Activated naive CD4-positive, alpha-beta T cell treated with anti-CD3 and anti-CD28 coated beads for 36 hours (primary cell): ENCODE data around the gene ISL2. TPM values are rescaled to one million over a fixed set of nuclear protein-coding genes. Genes with fewer than 3 reads are reported as not detected.
"Not testable (repeated sequence)": the region's sequence is repeated elsewhere in the genome, so short reads cannot be mapped to it uniquely, and the experiment has no call there.

ENCODE experiments used
- CTCF ChIA-PET: fragments of 350-600 bp; sonication (Branson Sonifier 250); formaldehyde crosslinking; loops from one replicate; lab custom pipeline; 2021; ENCODE audit warnings: antibody characterized with exemption; lab: Charles Lee
- DNase-seq: peaks from one replicate; pipeline ENCODE4 v3.0.0-alpha.2; 2020
- H3K27ac Mint-ChIP-seq: one replicate; pipeline ENCODE4 v1.8.0; 2021; ENCODE audit warnings: mild to moderate bottlenecking, mixed read lengths
- H3K27me3 Mint-ChIP-seq: one replicate; pipeline ENCODE4 v1.8.0; 2021; ENCODE audit warnings: low read depth, mixed read lengths
- H3K36me3 Mint-ChIP-seq: one replicate; pipeline ENCODE4 v1.8.0; 2021; ENCODE audit warnings: low read depth, mixed read lengths
- H3K4me1 Mint-ChIP-seq: one replicate; pipeline ENCODE4 v1.8.0; 2021; ENCODE audit warnings: low read depth, mixed read lengths
- H3K4me3 Mint-ChIP-seq: one replicate; pipeline ENCODE4 v1.8.0; 2021; ENCODE audit warnings: mild to moderate bottlenecking, moderate library complexity, mixed read lengths
- H3K9me3 Mint-ChIP-seq: one replicate; pipeline ENCODE4 v1.8.0; 2021; ENCODE audit warnings: mixed read lengths
- intact Hi-C: fragments of 100-400 bp; cut with micrococcal nuclease; formaldehyde crosslinking; loops from one replicate; pipeline ENCODE4 v1.15.1; 2023
- total RNA-seq, 2 experiments: library from RNA; stranded (reverse); gene quantifications; one replicate each; pipeline ENCODE4 v1.2.3, GENCODE V29; 2021

Gene ISL2
- total RNA-seq, 2 experiments from 2014 or later, result not detected

DNA sequence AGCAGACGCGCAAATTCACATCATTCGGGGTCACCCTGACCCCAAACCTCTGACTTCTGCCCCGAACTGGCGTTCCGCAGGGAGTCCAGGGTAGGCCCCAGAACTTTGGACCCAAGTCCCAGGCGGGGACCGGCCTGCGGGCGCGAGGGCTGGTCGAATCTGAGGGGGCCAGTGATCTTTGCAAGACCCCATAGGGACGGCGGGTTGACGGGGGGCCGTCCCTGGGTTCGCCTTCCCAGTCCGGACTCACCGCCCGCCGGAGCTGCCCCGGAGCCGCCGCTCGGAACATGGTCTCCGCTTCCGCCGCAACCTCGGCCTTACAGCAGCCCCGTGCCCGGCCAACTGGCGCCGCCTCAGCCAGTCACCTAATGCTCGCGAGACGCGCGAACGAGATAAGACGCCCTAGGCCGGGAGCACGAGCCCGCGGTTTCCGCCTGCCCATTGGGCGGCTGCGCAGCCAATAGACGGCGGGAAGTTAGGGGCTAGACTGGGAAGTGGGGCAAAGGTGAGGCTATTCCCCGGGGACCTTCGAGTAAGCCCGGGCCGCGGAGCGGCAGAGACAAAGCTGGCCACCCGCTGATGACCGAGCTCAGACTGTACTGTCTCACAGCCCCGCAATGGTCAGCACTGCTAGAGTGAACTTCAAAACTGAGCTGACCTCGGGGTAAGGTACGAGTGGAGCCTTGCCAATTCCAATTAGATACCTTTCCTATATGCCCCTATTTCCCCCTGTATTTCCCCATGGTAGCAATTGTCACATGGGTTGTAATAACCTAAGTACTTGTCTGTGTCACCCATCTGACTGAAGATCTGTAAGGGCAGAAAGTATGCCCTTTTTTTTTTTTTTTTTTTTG is 25.2 kb upstream of the ISL2 start, which contains the start of gene ETFA:
Gene ETFA (minus strand): TSS at position 370 of the 854 bp plus-strand sequence. CDS start 81 bp downstream, at position 289.
- Mint-ChIP-seq H3K36me3 (peaks cover 3% of the 10 kb centered on the region), H3K27me3 (no peaks in the 10 kb centered on the region), H3K27ac (peak within 1 kb of the TSS; percentile 77), H3K4me3 (peak within 1 kb of the TSS; percentile 87), H3K4me1 (peaks cover 29% of the 10 kb centered on the region), H3K9me3 (no peaks in the 10 kb centered on the region)
- intact Hi-C loops, result loop anchor here (1.0 to 2.0 kb wide), 2 partner anchors 18 to 25 kb away; partner anchors contain the start of gene ISL2
- peak; percentile 97 for DNase-seq
- CTCF ChIA-PET, result no interaction called here

GRCh38 chr15:76312540-76313174 is 23.9 kb upstream of the ISL2 start:
- intact Hi-C loops, result no loop called here
- CTCF ChIA-PET, result no interaction called here
- H3K27ac Mint-ChIP-seq, result no peak overlapping the region
- H3K4me3 Mint-ChIP-seq, result peak overlapping the region; percentile 87
- H3K36me3 Mint-ChIP-seq, result peaks cover 1% of the 10 kb centered on the region
- H3K4me1 Mint-ChIP-seq, result peaks cover 26% of the 10 kb centered on the region
- H3K9me3 Mint-ChIP-seq, result no peaks in the 10 kb centered on the region
- no peak for DNase-seq
- H3K27me3 Mint-ChIP-seq, result no peaks in the 10 kb centered on the region

GRCh38 chr15:76313175-76313567 is 23.4 kb upstream of the ISL2 start:
- H3K36me3 Mint-ChIP-seq, DNase-seq, H3K27me3 Mint-ChIP-seq, H3K9me3 Mint-ChIP-seq, H3K27ac Mint-ChIP-seq, H3K4me3 Mint-ChIP-seq, intact Hi-C loops: not testable (repeated sequence)
- peaks cover 24% of the 10 kb centered on the region for H3K4me1 Mint-ChIP-seq
- CTCF ChIA-PET, result interaction anchor here (0.6 kb wide), 1 partner anchor 69 kb away, joined by 3 read pairs; no protein-coding TSS in a partner anchor

DNA sequence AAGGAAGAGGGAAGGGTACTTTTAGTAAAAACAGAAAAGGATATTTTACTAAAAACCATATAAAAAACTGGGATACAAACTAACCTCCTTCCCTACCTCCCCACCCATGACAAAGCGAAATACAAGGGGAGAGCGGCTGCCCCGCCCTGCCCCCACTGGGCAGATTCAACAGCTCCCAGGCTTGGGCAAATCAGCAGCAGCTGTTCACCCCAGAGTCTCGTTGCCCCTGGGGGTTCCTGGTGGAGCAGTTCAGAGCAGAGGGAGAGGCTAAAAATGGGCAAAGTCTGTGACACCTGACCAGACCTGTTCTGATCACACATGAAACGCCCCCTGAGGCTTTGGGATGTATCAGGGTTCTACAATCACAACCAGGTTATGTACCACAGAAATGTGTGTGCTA is 22.8 kb upstream of the ISL2 start:
- intact Hi-C loops, result no loop called here
- CTCF ChIA-PET, result interaction anchor here (0.6 kb wide), 1 partner anchor 68 kb away, joined by 3 read pairs; no protein-coding TSS in a partner anchor

DNA sequence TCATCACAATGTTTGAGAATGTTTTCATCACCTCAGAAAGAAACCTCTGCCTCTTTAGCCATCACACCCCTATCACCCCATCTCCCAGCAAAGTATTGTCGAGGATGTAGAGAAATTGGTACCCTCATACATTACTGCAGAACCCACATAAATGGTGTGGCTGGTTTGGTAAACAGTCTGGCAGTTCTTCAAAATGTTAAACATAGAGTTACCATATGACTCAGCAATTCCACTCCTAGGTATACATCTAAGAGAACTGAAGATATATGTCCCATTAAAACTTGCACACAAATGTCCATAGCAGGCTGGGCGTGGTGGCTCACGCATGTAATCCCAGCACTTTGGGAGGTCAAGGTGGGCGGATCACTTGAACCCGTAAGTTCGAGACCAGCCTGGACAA is 16.6 kb upstream of the ISL2 start:
- Mint-ChIP-seq H3K27me3 (peaks cover 11% of the 10 kb centered on the region), H3K36me3 (no peaks in the 10 kb centered on the region)
- CTCF ChIA-PET, result no interaction called here

More for the DNA sequence above, 22.8 kb upstream of the ISL2 start:
- Mint-ChIP-seq H3K9me3 (no peaks in the 10 kb centered on the region), H3K4me3 (no peak overlapping the region), H3K27me3 (no peaks in the 10 kb centered on the region), H3K27ac (no peak overlapping the region), H3K4me1 (peaks cover 18% of the 10 kb centered on the region), H3K36me3 (peaks cover 1% of the 10 kb centered on the region)
- DNase-seq, result no peak

DNA sequence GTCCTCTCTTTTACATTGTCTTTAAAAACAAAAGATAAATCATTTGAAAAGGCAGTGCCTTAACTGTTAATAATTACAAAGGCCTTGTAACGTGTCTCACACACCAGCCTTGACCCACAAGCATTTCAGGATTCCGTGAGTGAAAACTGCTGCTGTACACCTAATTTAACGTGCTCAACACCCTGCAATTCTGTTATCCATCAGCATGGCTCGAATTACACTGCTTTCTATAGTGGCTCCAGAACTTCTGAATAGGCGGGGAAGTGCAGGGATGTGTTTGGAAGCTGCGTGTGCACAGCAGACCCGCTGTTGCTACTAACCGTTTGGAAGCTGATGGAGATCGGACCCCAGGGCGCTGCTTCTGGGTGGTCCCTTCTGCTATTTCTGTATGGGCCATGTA is 15.4 kb upstream of the ISL2 start:
- CTCF ChIA-PET, result no interaction called here
- Mint-ChIP-seq H3K4me1 (no peaks in the 10 kb centered on the region), H3K9me3 (no peaks in the 10 kb centered on the region), H3K4me3 (no peak overlapping the region), H3K36me3 (no peaks in the 10 kb centered on the region), H3K27ac (no peak overlapping the region), H3K27me3 (peaks cover 17% of the 10 kb centered on the region)
- DNase-seq, result no peak
- intact Hi-C loops, result no loop called here

More for the DNA sequence above, 16.6 kb upstream of the ISL2 start:
- H3K4me1 Mint-ChIP-seq, result no peaks in the 10 kb centered on the region
- intact Hi-C loops, result no loop called here
- no peaks in the 10 kb centered on the region for H3K9me3 Mint-ChIP-seq
- H3K27ac Mint-ChIP-seq, result no peak overlapping the region
- no peak for DNase-seq
- no peak overlapping the region for H3K4me3 Mint-ChIP-seq

DNA sequence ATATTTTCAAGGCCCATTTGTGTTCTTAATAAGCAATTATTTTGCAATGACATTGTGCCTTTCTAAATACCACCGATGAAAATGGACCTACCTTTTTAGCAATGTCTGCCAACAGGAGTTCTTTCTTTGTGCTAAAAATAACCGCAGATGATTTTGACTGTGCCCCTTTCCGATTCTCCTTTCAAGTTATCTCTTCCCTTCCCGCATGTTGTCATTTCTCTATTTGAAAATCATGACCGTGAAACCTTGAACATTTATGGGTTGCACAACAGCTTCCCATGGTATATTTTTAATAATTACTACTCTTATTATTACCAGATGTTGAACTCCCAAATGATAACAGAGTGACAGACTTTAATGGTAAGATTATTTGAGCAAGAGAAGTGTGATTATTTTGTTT is 15.0 kb upstream of the ISL2 start:
- intact Hi-C loops, result no loop called here
- H3K27ac Mint-ChIP-seq, result no peak overlapping the region
- no peaks in the 10 kb centered on the region for H3K36me3 Mint-ChIP-seq
- CTCF ChIA-PET, result no interaction called here
- no peak for DNase-seq
- no peaks in the 10 kb centered on the region for H3K9me3 Mint-ChIP-seq
- H3K4me1 Mint-ChIP-seq, result no peaks in the 10 kb centered on the region
- peaks cover 19% of the 10 kb centered on the region for H3K27me3 Mint-ChIP-seq
- H3K4me3 Mint-ChIP-seq, result no peak overlapping the region

- no peak for DNase-seq
- H3K27me3 Mint-ChIP-seq, result peaks cover 26% of the 10 kb centered on the region
- intact Hi-C loops, result no loop called here
- no peaks in the 10 kb centered on the region for H3K36me3 Mint-ChIP-seq
- H3K9me3 Mint-ChIP-seq, result no peaks in the 10 kb centered on the region
- no peaks in the 10 kb centered on the region for H3K4me1 Mint-ChIP-seq
- H3K4me3 Mint-ChIP-seq, result no peak overlapping the region
- no peak overlapping the region for H3K27ac Mint-ChIP-seq
- CTCF ChIA-PET, result no interaction called here
Measured at GRCh38 chr15:76324066-76324465, 12.5 kb upstream of the ISL2 start.

- Mint-ChIP-seq H3K9me3 (no peaks in the 10 kb centered on the region), H3K27me3 (peaks cover 32% of the 10 kb centered on the region), H3K27ac (no peak overlapping the region), H3K4me3 (no peak overlapping the region), H3K36me3 (no peaks in the 10 kb centered on the region), H3K4me1 (no peaks in the 10 kb centered on the region)
- CTCF ChIA-PET, result no interaction called here
- intact Hi-C loops, result no loop called here
- no peak for DNase-seq
Measured at GRCh38 chr15:76325704-76326103, 10.9 kb upstream of the ISL2 start.

DNA sequence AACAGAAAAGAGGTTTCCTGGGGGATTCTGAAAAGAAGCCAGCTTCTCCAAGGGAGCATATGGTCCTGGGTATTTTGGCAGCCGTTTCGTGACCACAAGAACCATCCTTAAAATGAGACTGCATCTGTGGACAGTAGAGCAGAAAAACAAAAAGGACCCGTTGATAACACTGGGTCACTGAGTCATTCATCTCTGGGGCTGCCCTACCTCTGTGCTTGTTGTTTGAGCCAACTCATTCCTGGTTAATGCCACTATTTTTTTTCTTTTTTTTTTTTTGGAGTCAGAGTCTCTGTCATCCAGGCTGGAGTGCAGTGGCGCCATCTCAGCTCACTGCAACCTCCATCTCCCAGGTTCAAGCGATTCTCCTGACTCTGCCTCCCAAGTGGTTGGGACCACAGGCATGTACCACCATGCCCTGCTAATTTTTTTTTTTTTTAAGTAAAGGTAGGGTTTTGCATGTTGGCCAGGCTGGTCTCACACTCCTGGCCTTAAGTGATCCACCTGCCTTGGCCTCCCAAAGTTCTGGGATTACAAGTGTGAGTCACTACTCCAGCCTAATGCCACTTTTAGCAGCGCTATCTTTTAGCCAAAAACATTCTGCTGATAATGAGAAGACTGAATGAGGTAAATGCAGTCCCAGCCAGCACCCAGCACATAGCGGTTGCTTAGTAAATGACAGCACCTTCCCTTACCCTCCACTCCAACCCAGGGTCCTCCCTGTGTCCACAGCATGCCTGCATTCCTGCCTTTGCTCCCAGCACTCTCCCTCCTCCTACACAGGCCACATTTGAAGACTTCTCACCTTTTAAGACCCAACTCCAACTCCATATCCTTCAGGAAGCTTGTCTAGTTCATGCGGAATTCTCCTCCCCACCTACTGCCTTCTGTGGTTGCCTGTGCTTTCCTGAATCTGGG is 9.1 kb upstream of the ISL2 start:
- H3K36me3 Mint-ChIP-seq, result no peaks in the 10 kb centered on the region
- DNase-seq, result no peak
- intact Hi-C loops, result no loop called here
- no peaks in the 10 kb centered on the region for H3K4me1 Mint-ChIP-seq
- no peak overlapping the region for H3K27ac Mint-ChIP-seq
- H3K4me3 Mint-ChIP-seq, result no peak overlapping the region
- peaks cover 39% of the 10 kb centered on the region for H3K27me3 Mint-ChIP-seq
- H3K9me3 Mint-ChIP-seq, result no peaks in the 10 kb centered on the region
- CTCF ChIA-PET, result no interaction called here

GRCh38 chr15:76328106-76328696 is 8.4 kb upstream of the ISL2 start:
- Mint-ChIP-seq H3K27ac (no peak overlapping the region), H3K36me3 (no peaks in the 10 kb centered on the region), H3K4me1 (no peaks in the 10 kb centered on the region), H3K9me3 (no peaks in the 10 kb centered on the region), H3K27me3 (peaks cover 40% of the 10 kb centered on the region), H3K4me3 (no peak overlapping the region)
- no peak for DNase-seq
- intact Hi-C loops, result no loop called here
- CTCF ChIA-PET, result no interaction called here

DNA sequence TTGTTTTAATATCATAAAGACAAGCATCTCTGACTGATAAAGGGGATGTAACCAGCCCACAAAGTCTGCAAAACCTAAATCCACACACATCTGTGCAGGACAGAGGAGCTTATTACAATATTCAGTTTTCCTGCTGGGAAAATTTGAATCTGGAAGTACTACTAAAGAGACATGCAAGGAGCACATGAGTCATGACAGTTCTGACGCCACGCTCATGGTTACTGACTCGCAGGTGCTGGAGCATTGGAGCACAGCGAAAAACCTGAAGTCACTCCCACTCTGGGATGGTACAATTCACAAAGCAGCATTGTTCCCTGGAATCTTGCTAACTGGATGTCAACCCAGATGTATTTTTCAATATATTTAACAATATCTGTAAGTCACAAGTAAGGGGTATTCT is 7.6 kb upstream of the ISL2 start:
- intact Hi-C loops, result no loop called here
- Mint-ChIP-seq H3K4me1 (no peaks in the 10 kb centered on the region), H3K27ac (no peak overlapping the region), H3K4me3 (no peak overlapping the region), H3K36me3 (no peaks in the 10 kb centered on the region), H3K27me3 (peaks cover 46% of the 10 kb centered on the region), H3K9me3 (no peaks in the 10 kb centered on the region)
- no peak for DNase-seq
- CTCF ChIA-PET, result no interaction called here
